ENCODE results near the gene NOPCHAP1. TPM values are rescaled to one million over a fixed set of nuclear protein-coding genes. Genes with fewer than 3 reads are reported as not detected.

The NOPCHAP1 gene
- total and polyA plus RNA-seq, 3 donors from 2014 or later, result 7.2 to 12.8 (median 10.0) TPM

- peaks cover 3% of the 10 kb centered on the region for H3K4me1 ChIP-seq
Measured at GRCh38 chr12:104953323-104953722, 32.8 kb upstream of the NOPCHAP1 start.

GRCh38 chr12:104955703-104956102 lies 30.4 kb upstream of the NOPCHAP1 start:
- Histone ChIP-seq H3K27me3 (no peaks in the 10 kb centered on the region), H3K9me3 (no peaks in the 10 kb centered on the region), H3K27ac (no peak overlapping the region), H3K4me3 (no peak overlapping the region), H3K4me1 (peaks cover 15% of the 10 kb centered on the region), H3K36me3 (ENCODE audit: low read depth, missing control alignments) (no peaks in the 10 kb centered on the region)
- DNase-seq, result no peak
- TF ChIP-seq CTCF (IDR thresholded peaks at IDR 0.05) (no peak), POLR2A (IDR thresholded peaks at IDR 0.05) (no peak)
- intact Hi-C loops (cut with DNase I; ENCODE audit: low total_unique reads), result no loop called here
- 69 to 78% methylated on average over 2 of the region's 2 CpGs for WGBS, 2 donors

More at GRCh38 chr12:104953323-104953722, 32.8 kb upstream of the NOPCHAP1 start:
- H3K27ac ChIP-seq, result peak overlapping the region in 1 of 2 donors; percentile 16
- intact Hi-C loops (cut with DNase I; ENCODE audit: low total_unique reads), result no loop called here
- no peak overlapping the region for H3K4me3 ChIP-seq
- DNase-seq, result no peak
- 55 to 57% methylated on average over 2 of the region's 2 CpGs for WGBS, 2 donors
- H3K36me3 ChIP-seq (ENCODE audit: low read depth, missing control alignments), result no peaks in the 10 kb centered on the region
- H3K9me3 ChIP-seq, result no peaks in the 10 kb centered on the region
- H3K27me3 ChIP-seq, result no peaks in the 10 kb centered on the region
- no peak for TF ChIP-seq POLR2A (IDR thresholded peaks at IDR 0.05)
- no peak for TF ChIP-seq CTCF (IDR thresholded peaks at IDR 0.05)

- no peak for DNase-seq
- Histone ChIP-seq H3K4me1 (peaks cover 15% of the 10 kb centered on the region), H3K27ac (peak overlapping the region in 1 of 2 donors; percentile 89), H3K9me3 (no peaks in the 10 kb centered on the region), H3K4me3 (peak overlapping the region; percentile 75 to 86), H3K36me3 (ENCODE audit: low read depth, missing control alignments) (no peaks in the 10 kb centered on the region), H3K27me3 (no peaks in the 10 kb centered on the region)
- no peak for TF ChIP-seq CTCF (IDR thresholded peaks at IDR 0.05)
- TF ChIP-seq POLR2A (IDR thresholded peaks at IDR 0.05), result no peak
- WGBS, 2 donors, result 30 to 31% methylated on average over 13 of the region's 13 CpGs
- intact Hi-C loops (cut with DNase I; ENCODE audit: low total_unique reads), result no loop called here
Measured at GRCh38 chr12:104956870-104957718, 29.0 kb upstream of the NOPCHAP1 start.

GRCh38 chr12:104957719-104958000 lies 28.5 kb upstream of the NOPCHAP1 start:
- no peaks in the 10 kb centered on the region for H3K36me3 ChIP-seq (ENCODE audit: low read depth, missing control alignments)
- no peak for TF ChIP-seq POLR2A (IDR thresholded peaks at IDR 0.05)
- H3K4me3 ChIP-seq, result peak overlapping the region; percentile 75 to 86
- H3K9me3 ChIP-seq, result no peaks in the 10 kb centered on the region
- peak overlapping the region; percentile 76 to 89 for H3K27ac ChIP-seq
- DNase-seq, result no peak
- no peaks in the 10 kb centered on the region for H3K27me3 ChIP-seq
- intact Hi-C loops (cut with DNase I; ENCODE audit: low total_unique reads), result no loop called here
- 0% methylated on average over 8 to 20 of the region's 31 CpGs for WGBS, 2 donors
- peaks cover 15% of the 10 kb centered on the region for H3K4me1 ChIP-seq

- H3K27me3 ChIP-seq, result no peaks in the 10 kb centered on the region
- no peaks in the 10 kb centered on the region for H3K36me3 ChIP-seq (ENCODE audit: low read depth, missing control alignments)
- intact Hi-C loops (cut with DNase I; ENCODE audit: low total_unique reads), result no loop called here
- peak within 1 kb of the TSS; percentile 76 to 89 for H3K27ac ChIP-seq
- H3K9me3 ChIP-seq, result no peaks in the 10 kb centered on the region
- 1% methylated on average over 29 of the region's 83 CpGs; no CpG with 5 or more reads in 1 of the 2 donors for WGBS, 2 donors
- peak; percentile 86 for DNase-seq
- peak within 1 kb of the TSS; percentile 75 to 86 for H3K4me3 ChIP-seq
- H3K4me1 ChIP-seq, result peaks cover 15% of the 10 kb centered on the region
- TF ChIP-seq CTCF (IDR thresholded peaks at IDR 0.05), result peak in 1 of 3 experiments; percentile 31
- no peak for TF ChIP-seq POLR2A (IDR thresholded peaks at IDR 0.05)
Measured at GRCh38 chr12:104958001-104958804, 27.9 kb upstream of the NOPCHAP1 start, which contains the start of gene SLC41A2. TSS of gene SLC41A2 (minus strand) at chr12:104958290. CDS start at chr12:104928527, 29,763 bp downstream.
